GM21737 (cell line): ENCODE data around the gene SYNPR.
"Not testable (repeated sequence)": the region's sequence is repeated elsewhere in the genome, so short reads cannot be mapped to it uniquely, and the experiment has no call there.

Source experiments
- ATAC-seq: cut with Tn5 transposase; IDR thresholded peaks from one replicate; pipeline ENCODE4 v1.9.1; 2021; ENCODE audit warnings: mild to moderate bottlenecking, moderate library complexity; ENCODE audit not compliant: unreplicated experiment

The SYNPR gene

GRCh38 chr3:63278171-63279004, at the start of gene SYNPR:
Gene SYNPR, plus strand, starts transcription at chr3:63278308.
- ATAC-seq, result no peak

DNA sequence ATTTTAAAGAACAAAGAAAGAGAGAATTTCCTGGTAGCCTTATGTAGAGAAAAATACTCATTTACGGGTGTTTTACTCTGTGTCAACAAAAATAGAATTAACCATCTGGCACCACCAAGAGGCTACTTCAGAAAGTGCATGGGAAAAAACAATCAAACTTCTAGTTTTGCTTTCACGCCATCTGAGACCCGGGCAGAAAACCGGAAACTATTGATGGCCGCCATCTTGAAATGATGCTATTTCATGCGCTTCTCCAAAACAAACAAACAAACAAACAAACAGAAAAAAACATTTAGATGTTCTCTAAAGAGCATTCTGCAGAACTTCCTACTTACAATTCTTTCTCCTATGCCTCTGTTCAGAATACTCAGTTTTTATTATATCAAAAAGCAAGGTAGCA, 49.4 kb upstream of the SYNPR start:
- ATAC-seq, result no peak

DNA sequence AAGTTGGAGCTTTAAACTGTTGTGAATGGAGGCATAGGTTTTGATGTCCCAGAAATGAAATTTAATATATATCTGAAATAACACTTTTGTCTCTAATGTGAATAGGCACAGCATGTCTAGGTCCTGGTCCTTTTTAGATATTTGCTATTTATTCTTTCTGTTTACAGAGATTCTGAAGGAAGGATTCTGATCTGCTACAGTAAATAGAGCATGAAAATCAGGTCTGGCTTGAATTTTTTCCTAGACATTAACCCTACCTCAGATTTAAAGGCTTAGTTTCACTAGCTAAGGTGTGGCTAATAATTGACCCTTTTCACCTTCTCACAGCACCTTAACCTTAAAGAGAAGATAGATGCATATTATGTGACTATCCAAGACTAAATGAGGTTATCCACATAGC, 48.0 kb upstream of the SYNPR start:
- ATAC-seq, result no peak

- no peak for ATAC-seq
Measured at GRCh38 chr3:63231643-63232042, 46.5 kb upstream of the SYNPR start.

DNA sequence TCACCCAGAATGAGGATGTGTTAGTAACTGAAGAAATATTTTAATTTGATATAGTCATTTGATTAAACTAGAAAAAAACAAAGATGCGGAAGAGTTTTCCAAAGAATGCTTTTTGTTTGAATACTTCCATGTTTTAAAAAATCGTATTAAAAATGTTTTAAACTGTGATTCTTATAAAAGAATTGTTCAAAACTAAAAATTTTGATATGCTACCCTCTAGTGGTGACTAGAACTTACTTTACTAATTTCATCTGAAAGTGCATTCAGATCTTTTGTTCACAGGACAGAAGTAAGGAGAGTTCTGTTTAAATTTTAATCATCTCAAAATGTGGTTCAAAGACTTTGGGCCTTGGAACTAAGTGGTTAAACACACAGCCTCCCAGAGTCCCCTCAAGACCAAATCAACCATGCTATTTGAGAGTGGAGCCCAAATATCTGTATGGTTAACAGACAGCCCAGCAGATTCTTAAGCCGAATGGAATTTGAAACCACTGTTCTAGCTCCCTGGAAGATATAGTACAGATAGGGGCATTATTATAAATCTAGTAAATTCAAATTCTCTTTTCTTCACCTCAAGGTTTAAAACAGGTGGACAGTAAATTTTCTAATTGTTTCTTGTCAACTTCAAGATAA, 45.2 kb upstream of the SYNPR start:
- no peak for ATAC-seq

GRCh38 chr3:63240381-63240902, 37.7 kb upstream of the SYNPR start:
- ATAC-seq, result no peak

DNA sequence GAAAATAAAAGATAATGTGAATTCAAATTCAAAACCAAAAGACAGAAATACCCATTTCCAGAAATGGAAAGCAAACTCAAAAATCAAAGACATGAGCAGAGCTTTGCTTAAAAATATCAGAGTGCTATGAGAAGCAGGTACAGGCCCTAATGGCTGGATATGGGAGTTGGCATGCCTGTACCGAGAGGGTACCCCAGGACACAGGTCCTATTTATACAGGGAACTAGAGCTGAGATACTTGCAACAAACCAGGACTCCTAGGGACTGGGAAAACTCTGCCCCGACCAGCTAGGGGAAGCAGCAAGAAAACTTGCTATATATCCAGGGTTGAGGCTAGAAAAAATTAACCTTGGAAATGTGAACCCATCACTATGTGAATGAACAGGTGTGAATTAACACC, 36.0 kb upstream of the SYNPR start:
- no peak for ATAC-seq

DNA sequence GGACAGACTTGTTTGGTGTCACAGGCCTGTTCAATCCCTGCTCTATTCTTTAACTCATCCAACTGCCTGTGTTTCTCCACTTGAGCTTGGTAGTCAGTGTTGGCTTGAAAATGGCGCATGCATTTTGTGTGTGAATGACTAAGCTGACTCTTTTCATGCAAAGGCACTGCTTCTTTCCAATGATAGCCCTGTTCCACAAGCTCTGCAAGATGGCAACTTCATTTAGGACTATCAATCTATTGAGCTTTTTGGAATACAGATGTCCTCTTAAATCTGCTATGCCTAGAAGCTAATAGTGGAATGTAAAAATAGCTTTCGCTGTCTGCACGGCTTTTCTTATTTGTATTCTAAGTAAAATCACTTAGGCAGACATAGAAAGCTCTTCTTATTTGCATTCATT, 33.6 kb upstream of the SYNPR start:
- no peak for ATAC-seq

- no peak for ATAC-seq
Measured at GRCh38 chr3:63245726-63246241, 32.3 kb upstream of the SYNPR start.

DNA sequence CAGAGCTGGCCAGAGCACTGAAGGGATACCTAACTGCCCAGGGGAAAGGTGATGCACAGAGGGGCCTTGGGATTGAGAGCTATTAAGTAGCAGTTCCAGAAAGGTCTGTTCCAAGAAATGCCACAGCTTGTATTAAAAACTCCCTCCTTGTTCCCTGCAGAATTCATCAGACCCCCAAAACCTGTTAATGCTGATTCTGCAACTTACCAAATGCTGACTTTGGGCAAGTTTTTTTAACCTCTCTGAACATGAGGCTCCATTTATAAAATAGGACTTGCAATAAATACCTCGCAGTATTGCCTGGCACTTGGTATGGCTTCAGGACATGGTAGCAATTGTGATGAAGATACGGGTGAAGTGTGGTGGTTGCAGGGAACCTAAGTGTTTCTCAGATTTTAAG, 30.1 kb upstream of the SYNPR start:
- ATAC-seq, result no peak

GRCh38 chr3:63251499-63251898, 26.6 kb upstream of the SYNPR start:
- ATAC-seq, result no peak

GRCh38 chr3:63255819-63256218, 22.3 kb upstream of the SYNPR start:
- ATAC-seq, result not testable (repeated sequence)

DNA sequence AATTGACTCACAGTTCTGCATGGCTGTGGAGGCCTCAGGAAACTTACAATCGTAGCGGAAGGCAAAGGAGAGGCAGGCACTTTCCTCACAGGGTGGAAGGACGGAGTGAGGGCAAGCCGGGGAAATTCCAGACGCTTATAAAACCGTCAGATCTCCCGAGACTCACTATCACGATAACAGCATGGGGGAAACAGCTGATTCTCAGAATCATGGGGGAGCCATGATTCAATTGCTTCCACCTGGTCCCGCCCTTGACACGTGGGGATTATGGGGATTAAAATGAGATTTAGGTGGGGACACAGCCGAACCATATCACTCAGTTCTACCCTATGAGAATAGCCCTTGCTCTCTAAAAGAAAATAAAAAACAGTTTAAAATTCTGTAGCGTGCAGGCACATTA, 13.4 kb upstream of the SYNPR start:
- ATAC-seq, result no peak

- no peak for ATAC-seq
Measured at GRCh38 chr3:63274359-63274758, 3.7 kb upstream of the SYNPR start.

GRCh38 chr3:63279005-63279841, 1.1 kb downstream of the SYNPR start:
- no peak for ATAC-seq

GRCh38 chr3:63287610-63288009, 9.5 kb downstream of the SYNPR start:
- ATAC-seq, result no peak

- ATAC-seq, result no peak
Measured at GRCh38 chr3:63290686-63291085, 12.6 kb downstream of the SYNPR start.

GRCh38 chr3:63294332-63294731, 16.2 kb downstream of the SYNPR start:
- no peak for ATAC-seq

- ATAC-seq, result no peak
Measured at GRCh38 chr3:63295356-63295755, 17.2 kb downstream of the SYNPR start.

DNA sequence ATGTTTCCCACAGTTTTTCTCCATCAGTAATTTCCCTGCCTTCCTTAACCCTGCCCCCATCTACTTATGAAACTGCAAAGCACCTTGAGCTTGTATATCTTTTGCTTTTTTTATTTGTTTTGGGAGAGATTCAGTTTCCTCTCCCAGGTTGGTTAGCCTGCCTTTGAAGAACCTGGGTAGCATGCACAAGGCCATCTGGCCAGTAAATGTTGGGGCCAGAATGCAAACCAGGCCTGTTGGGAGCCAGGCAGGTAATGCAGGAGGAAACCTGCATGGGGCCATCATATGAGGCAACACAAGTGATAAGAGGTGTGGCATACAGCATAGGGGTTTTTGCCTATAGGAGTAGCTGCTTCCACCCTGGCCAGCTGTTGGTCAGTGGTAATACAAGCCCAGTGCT, 17.7 kb downstream of the SYNPR start:
- no peak for ATAC-seq

DNA sequence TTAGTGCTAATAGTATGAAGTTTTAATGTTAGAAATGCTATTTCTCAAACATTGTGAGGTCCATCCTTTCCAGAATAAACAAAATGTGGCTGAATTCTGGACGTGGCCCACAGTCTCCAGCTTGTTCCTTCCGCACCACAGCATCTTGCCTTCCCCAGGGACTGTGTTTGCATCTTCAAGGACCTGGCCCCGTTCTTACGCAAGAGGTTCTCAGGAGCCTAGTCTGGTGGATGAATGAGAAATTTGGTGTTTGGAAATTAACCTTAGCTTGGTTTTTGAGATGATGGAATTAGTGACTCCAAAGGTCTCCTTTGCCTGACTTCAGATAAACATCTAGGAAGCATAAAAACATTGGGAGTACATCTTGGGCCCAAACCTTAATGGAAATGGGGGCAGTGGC, 18.1 kb downstream of the SYNPR start:
- ATAC-seq, result no peak
